ENCODE data around the gene NFKBIL1. TPM values are rescaled to one million over a fixed set of nuclear protein-coding genes. Genes with fewer than 3 reads are reported as not detected.

NFKBIL1 gene
- total and polyA plus RNA-seq, 9 of the 15 experiments (the other 6 are each of a cell fraction or from before 2014, with no cell fraction given), result 0.49 to 33.1 (median 7.6) TPM

- Histone ChIP-seq H3K27ac (ENCODE audit: extremely low read depth, low read depth, low read length) (no peak overlapping the region), H3K79me2 (ENCODE audit: control insufficient read depth, insufficient read depth, low read length) (peaks cover 59% of the 10 kb centered on the region), H4K20me1 (replicated peaks; ENCODE audit: control insufficient read depth, insufficient read depth, low read length) (peaks cover 14% of the 10 kb centered on the region), H3K4me1 (replicated peaks in 1 of 2; ENCODE audit: control insufficient read depth in 2 of 2, insufficient read depth in 2 of 2, low read length in 2 of 2) (peaks cover 16 to 19% of the 10 kb centered on the region in 2 experiments), H3K4me2 (ENCODE audit: insufficient read depth, low read length) (no peak overlapping the region), H3K4me3 (no peak overlapping the region), H3K9ac (ENCODE audit: insufficient read depth in 1 of 2, low read depth in 2 of 2, low read length in 2 of 2) (no peak overlapping the region), H3K27me3 (ENCODE audit: control insufficient read depth in 2 of 2, insufficient read depth in 2 of 2, low read length in 2 of 2) (no peaks in the 10 kb centered on the region), H2AFZ (ENCODE audit: low read depth, low read length) (no peak overlapping the region), H3K9me3 (replicated peaks; ENCODE audit: control insufficient read depth, insufficient read depth, low read depth, low read length) (no peaks in the 10 kb centered on the region), H3K9me1 (ENCODE audit: control insufficient read depth, insufficient read depth, low read length) (peaks cover 7% of the 10 kb centered on the region), H3K36me3 (ENCODE audit: control insufficient read depth, insufficient read depth, low read length) (peaks cover 30% of the 10 kb centered on the region)
- DNase-seq (ENCODE audit: extremely low read depth in 1 of 4, low spot score in 3 of 4) (no peak), FAIRE-seq (no peak), ATAC-seq (no peak)
- no TSS peak for BruUV-seq (replicated peaks)
- ChIA-PET CTCF (ENCODE audit: low intra/inter-chr PET ratio) (interaction anchor here (0.9 kb wide), 1 partner anchor 54 kb away, joined by 3 read pairs; no protein-coding TSS in a partner anchor), POLR2A (interaction anchor here (0.7 to 1.2 kb wide), 4 partner anchors 11 to 77 kb away, joined by 3 read pairs; no protein-coding TSS in a partner anchor)
- TF ChIP-seq ZNF143 (CRISPR knock-in tag; IDR thresholded peaks at IDR 0.05) (no peak), C11orf30 (IDR thresholded peaks at IDR 0.05; ENCODE audit: low read depth) (no peak), RFX1 (IDR thresholded peaks at IDR 0.05) (no peak), HNRNPLL (IDR thresholded peaks at IDR 0.05; ENCODE audit: low read depth, low read length, poor library complexity, severe bottlenecking) (no peak), ZNF280A (IDR thresholded peaks at IDR 0.05; ENCODE audit: low read depth, partially characterized antibody) (no peak), TEAD2 (tag; IDR thresholded peaks at IDR 0.05) (no peak), ZNF561 (CRISPR knock-in tag; conservative IDR thresholded peaks at IDR 0.05) (no peak), E2F3 (CRISPR knock-in tag; IDR thresholded peaks at IDR 0.05) (no peak)
- in situ Hi-C loops (cut with MboI) (loop anchor here (5.0 to 25.0 kb wide), 3 partner anchors 53 to 1418 kb away; partner anchors contain the start of genes BRD2, C6orf47, GPANK1 and HLA-DMA), intact Hi-C loops (cut with micrococcal nuclease) (loop anchor here (5.0 to 10.0 kb wide), 2 partner anchors 147 to 230 kb away; partner anchors contain the start of gene VWA7)
- WGBS (ENCODE audit: insufficient coverage, low coverage, missing lambda C conversion rate), result 8% methylated on average over 2 of the region's 2 CpGs
Measured at GRCh38 chr6:31544676-31545075, 2.7 kb upstream of the NFKBIL1 start.
